HT1080 (cell line): ENCODE results near the gene NLN. TPM values are rescaled to one million over a fixed set of nuclear protein-coding genes. Genes with fewer than 3 reads are reported as not detected.
A peak's percentile ranks its signal among the peaks of the same experiment; 100 is the strongest.
"Not testable (repeated sequence)": the region's sequence is repeated elsewhere in the genome, so short reads cannot be mapped to it uniquely, and the experiment has no call there.

Experiments
- DNase-seq: peaks from one replicate; pipeline ENCODE4 v3.0.0-alpha.2; 2015; ENCODE audit warnings: low read depth
- total RNA-seq: library from RNA; depleted of rRNA; stranded (reverse); fragments of >200 nt; shearing (Covaris generic); gene quantifications from 2 replicates; pipeline ENCODE4 v1.2.3, GENCODE V29; 2014; rRNA removed

Gene NLN
- total RNA-seq, 1 experiment from 2014 or later = 33.2 TPM

DNA sequence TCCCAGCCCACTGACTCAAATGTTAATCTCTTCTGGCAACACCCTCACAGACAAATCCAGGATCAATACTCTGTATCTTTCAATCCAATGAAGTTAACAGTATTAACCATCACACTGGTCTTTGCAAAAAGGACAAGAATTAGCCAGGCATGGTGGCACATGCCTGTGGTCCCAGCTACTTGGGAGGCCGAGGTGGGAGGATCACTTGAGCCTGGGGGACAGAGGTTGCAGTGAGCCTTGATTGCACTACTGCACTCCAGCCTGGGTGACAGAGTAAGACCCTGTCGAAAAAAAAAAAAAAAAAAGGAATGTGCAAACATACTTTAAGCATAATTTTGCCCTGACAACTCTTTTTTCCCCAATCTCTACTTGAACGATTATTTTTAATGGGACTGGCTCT is 146.5 kb downstream of the NLN start:
- no peak for DNase-seq

DNA sequence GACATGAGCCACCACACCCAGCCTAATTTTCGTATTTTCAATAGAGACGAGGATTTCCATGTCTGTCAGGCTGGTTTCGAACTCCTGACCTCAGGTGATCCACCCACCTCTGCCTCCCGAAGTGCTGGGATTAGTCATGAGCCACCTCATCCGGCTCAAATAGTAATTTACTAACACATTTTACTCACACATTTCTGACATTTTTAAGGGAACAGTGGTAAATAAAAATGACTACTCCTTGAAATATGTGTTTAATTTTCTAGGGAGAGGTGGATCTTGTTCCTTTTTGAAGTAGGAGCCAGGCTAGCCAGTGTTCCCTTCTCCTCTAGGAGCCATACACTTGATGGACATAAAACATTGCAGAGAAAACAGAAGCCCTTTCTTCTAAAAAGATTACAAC is 149.2 kb downstream of the NLN start:
- DNase-seq = peak; percentile 91

DNA sequence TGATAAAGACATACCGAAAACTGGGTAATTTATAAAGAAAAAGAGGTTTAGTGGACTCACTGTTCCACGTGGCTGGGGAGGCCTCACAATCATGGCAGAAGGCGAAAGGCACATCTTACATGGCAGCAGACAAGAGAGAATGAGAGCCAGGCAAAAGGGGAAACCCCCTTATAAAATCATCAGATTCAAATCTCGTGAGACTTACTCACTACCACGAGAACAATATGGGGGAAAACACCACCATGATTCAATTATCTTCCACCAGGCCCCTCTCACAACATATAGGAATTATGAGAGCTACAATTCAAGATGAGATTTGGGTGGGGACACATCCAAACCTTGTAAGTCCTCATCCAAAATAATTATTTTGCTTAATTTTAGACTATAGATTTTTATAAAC is 149.8 kb downstream of the NLN start:
- DNase-seq = not testable (repeated sequence)

- peak; percentile 67 for DNase-seq
Observed at GRCh38 chr5:65873181-65873750, 151.3 kb downstream of the NLN start.

DNA sequence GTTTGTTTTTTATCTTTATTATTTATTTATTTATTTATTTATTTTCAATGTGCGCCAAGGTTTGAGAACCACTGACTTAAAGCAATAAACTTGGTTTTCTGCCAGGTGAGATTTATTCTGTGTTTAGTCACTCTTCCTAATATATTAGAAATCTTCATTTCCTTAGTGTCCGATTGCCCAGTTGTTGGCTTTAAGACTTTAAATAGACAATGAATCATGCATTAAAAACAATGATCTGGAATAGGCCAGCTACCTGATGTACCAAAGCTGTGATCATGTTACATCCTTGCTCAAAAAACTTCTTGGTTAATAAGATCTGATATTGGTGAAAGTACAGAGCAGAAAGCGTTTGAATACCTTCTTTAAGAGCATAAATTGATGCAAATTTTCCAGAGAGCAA is 152.2 kb downstream of the NLN start:
- DNase-seq = peak; percentile 80

DNA sequence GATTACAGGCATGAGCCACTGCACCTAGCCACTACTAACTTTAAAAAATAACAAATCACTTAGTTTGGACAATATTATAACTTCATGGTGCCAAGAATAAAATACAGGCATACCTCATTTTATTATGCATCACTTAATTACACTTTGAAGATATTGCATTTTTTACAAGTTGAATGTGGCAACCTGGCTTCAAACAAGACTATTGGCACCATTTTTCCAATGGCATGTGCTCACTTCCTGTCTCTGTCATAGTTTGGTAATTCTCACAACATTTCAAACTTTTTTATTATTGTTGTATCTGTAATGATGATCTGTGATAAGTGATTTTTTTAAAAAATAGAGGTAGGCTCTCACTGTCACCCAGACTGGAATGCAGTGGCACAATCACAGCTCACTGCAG is 154.5 kb downstream of the NLN start:
- DNase-seq = no peak

DNA sequence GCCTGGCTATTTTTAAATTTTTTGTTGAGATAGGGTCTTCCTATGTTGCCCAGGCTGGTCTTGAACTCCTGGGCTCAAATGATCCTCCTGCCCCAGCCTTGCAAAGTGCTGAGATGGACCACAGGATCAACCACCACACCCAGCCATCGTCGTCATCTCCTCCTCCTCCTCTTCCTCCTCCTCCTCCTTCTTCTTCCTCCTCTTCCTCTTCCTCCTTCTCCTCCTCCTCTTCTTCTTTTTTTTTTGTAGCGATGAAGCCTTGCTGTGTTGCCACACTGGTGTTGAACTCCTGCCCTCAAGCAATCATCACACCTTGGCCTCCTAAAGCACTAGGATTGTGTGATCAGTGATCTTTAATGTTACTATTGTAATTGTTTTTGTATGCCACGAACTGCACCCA is 155.0 kb downstream of the NLN start:
- no peak for DNase-seq

Other genes starting within 250 kb of the NLN start
- gene ADAMTS6, start 240.3 kb upstream of the NLN start, total RNA-seq = 30.1 and 31.8 TPM in 2 replicates
- 35.3 and 41.3 TPM in 2 replicates for gene CENPK, start 159.0 kb upstream of the NLN start, total RNA-seq
- 18.7 and 20.3 TPM in 2 replicates for gene PPWD1, start 158.9 kb upstream of the NLN start, total RNA-seq
- 13.8 and 14.0 TPM in 2 replicates for gene TRIM23, start 97.9 kb upstream of the NLN start, total RNA-seq
- 4.5 and 4.6 TPM in 2 replicates for gene SHLD3, start 97.2 kb upstream of the NLN start, total RNA-seq
- gene TRAPPC13, start 97.2 kb upstream of the NLN start, total RNA-seq = 14.6 and 19.7 TPM in 2 replicates
- gene SGTB, start 96 bp upstream of the NLN start, total RNA-seq = 5.2 and 6.4 TPM in 2 replicates
- 36.9 and 39.7 TPM in 2 replicates for gene ERBIN, start 204.4 kb downstream of the NLN start, total RNA-seq